ENCODE measurements around the gene KRTAP5-2.
"Not testable (repeated sequence)": the region's sequence is repeated elsewhere in the genome, so short reads cannot be mapped to it uniquely, and the experiment has no call there.

KRTAP5-2 gene

DNA sequence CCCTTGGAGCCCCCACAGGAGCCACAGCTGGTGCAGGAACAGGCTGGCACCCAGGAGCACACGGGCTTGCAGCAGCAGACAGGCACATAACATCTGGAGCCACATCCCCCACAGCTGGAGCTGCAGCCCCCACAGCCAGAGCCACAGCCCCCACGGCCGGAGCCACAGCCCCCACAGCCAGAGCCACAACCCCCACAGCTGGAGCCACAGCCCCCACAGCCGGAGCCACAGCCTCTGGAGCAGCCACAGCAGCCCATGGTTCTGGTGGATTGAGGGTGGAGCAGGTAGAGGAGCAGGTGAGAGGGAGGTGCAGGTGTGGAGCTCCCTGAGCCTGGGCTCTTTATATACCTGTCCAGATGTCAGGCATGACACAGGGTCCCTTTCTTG lies at the start of gene KRTAP5-2:
Gene KRTAP5-2, minus strand, starts transcription at position 301 of the 387 bp plus-strand sequence. Its CDS starts 44 bp downstream, at position 257.
- no peak for FAIRE-seq
- no peak for DNase-seq (ENCODE audit: low spot score)

DNA sequence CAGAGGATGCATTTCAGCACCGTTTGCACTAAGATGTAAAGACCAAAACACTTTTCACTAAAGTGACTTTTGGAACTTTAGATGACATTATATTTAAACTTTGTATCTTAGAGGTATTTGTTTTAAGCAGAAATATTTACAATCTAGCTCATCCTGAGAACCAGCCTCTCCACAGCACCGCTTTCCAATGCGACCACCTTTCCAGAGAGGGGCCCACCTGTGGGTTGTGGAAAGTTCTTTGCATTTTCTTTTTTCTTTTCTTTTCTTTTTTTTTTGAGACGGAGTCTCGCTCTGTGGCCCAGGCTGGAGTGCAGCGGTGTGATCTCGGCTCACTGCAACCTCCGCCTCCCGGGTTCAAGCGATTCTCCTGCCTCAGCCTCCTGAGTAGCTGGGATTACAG lies 48.4 kb upstream of the KRTAP5-2 start:
- FAIRE-seq; DNase-seq (ENCODE audit: low spot score): not testable (repeated sequence)

DNA sequence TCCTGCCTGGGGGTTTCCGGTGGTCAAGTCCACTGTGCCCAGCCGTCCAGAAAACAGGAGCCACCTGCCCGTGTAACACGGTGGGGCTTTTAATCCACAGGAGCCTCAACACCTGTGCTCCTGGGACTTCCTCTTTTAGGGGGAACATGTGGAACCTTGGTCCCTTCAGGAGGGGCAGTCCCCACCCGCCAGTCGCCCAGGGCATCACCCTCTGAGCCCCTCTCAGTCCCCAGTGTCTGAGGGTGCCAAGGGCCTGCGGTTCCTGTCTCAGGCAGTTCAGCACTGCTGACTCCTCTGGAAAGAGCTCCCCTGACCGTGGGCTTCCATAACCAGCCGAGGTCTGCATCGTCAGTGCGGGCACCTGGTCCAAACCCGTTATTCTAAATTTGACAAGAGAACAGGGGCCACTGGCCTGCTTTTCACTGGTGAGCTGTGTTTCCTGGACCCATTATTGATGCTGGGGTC lies 47.3 kb upstream of the KRTAP5-2 start:
- DNase-seq (ENCODE audit: low spot score) = no peak
- no peak for FAIRE-seq

DNA sequence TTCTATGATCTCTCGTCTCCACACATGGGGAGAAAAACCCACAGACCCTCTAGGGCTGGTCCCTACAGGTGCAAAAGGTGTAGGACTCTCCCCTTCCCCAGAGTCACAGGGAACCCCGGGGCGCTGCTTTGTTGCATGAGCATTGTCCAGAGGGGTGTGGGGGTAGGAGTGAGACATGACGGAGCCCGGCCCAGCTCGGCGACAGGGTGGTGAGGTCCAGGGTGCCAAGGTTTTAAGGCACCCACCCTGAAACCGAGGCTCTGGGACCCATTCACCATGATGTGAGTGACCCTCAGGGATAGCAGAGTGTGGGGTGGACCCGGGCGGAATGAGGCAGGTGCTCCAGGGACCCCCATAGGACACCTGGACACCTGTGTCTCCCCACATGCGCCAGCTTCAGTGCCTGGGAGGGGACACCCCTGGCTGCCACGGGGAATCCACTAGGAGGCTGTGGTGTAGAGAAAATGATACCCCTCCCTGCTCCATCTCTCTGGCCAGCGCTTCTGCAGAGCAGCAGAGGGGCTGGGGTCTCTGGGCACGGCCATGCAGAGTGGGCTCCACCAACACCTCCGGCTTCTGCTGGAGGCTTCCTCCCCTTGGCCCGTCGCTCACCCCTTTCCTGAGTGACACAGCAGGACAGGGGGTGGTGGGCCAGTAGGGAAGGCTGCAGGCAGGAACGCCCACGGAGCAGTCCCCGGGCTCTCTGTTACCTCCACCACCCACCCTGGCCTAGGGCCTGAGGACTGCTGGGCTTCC lies 46.7 kb upstream of the KRTAP5-2 start:
- no peak for FAIRE-seq
- DNase-seq (ENCODE audit: low spot score) = no peak

- FAIRE-seq = no peak
These were observed 45.1 kb upstream of the KRTAP5-2 start for GRCh38 chr11:1643146-1643690.

GRCh38 chr11:1642288-1643145 lies 44.4 kb upstream of the KRTAP5-2 start:
- no peak for FAIRE-seq
- DNase-seq (ENCODE audit: low spot score) = no peak

More at GRCh38 chr11:1643146-1643690, 45.1 kb upstream of the KRTAP5-2 start:
- no peak for DNase-seq (ENCODE audit: low spot score)

DNA sequence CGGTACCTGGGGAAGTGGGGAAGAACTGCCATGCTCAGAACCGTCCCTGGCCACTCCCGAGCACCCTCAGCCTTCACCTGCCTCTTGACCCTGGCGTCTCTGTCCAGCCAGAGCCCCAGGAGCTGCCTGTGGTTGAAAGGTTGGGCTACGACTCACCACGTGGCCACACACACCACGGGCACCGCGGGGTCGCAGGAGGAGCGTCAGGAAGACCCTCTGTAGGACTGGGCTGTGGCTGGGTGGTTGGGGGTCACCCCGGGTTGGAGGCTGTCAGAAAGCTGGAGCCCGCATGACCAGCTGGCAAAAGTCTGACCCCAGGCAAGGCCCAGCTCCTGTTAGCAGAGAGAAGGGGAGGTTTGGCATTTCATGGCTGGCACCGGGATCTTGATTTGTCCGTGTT lies 43.0 kb upstream of the KRTAP5-2 start:
- FAIRE-seq = no peak

GRCh38 chr11:1640076-1640946 lies 42.2 kb upstream of the KRTAP5-2 start:
- DNase-seq (ENCODE audit: low spot score) (peak; percentile 69), FAIRE-seq (no peak)

More for the DNA sequence above, 43.0 kb upstream of the KRTAP5-2 start:
- DNase-seq (ENCODE audit: low spot score) = no peak

DNA sequence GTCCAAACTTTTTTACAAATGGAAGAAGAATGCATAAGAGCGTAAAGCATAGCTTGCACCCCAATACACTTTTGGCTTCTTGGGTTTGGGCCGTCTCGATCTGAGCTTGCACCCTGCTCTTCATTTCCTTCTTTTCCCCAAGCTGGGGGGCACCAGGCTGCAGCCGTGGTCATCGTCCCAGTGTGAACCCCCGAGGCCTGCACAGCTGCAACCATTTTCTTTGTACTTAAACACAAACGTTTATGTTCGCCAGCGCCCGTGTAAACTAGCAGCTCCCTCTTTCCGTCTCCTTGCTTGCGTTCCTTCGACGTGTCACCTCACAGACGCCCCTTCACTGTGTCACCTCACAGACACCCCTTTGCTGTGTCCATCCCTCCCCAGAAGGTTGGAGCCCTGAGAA lies 41.6 kb upstream of the KRTAP5-2 start:
- DNase-seq (ENCODE audit: low spot score) (no peak), FAIRE-seq (no peak)

- no peak for DNase-seq (ENCODE audit: low spot score)
- no peak for FAIRE-seq
These were observed 41.1 kb upstream of the KRTAP5-2 start for GRCh38 chr11:1639102-1639620.

GRCh38 chr11:1638344-1638743 lies 40.2 kb upstream of the KRTAP5-2 start:
- DNase-seq (ENCODE audit: low spot score) (no peak), FAIRE-seq (no peak)

DNA sequence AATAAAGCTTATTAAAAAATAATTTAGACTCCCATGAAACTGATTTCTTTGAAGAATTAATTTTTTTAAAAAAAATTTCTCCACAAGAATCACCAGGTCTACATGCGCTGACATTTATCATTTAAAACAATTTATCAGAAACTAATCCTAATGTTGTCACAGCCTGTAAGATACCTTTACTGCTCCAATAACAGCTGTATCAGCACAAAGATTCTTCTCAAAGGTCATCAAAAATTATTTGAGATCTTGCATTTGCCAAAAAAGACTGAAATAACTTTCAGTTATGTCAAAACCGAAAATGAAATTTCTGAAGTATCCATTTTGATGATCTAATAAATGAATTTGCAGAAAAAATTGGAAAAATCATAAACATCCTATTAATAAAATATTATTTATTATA lies 39.5 kb upstream of the KRTAP5-2 start:
- no peak for FAIRE-seq

GRCh38 chr11:1636291-1636950 lies 38.3 kb upstream of the KRTAP5-2 start:
- FAIRE-seq (no peak), DNase-seq (ENCODE audit: low spot score) (no peak)

More for the DNA sequence above, 39.5 kb upstream of the KRTAP5-2 start:
- DNase-seq (ENCODE audit: low spot score) = no peak

GRCh38 chr11:1633864-1634263 lies 35.8 kb upstream of the KRTAP5-2 start:
- FAIRE-seq (no peak), DNase-seq (ENCODE audit: low spot score) (no peak)

DNA sequence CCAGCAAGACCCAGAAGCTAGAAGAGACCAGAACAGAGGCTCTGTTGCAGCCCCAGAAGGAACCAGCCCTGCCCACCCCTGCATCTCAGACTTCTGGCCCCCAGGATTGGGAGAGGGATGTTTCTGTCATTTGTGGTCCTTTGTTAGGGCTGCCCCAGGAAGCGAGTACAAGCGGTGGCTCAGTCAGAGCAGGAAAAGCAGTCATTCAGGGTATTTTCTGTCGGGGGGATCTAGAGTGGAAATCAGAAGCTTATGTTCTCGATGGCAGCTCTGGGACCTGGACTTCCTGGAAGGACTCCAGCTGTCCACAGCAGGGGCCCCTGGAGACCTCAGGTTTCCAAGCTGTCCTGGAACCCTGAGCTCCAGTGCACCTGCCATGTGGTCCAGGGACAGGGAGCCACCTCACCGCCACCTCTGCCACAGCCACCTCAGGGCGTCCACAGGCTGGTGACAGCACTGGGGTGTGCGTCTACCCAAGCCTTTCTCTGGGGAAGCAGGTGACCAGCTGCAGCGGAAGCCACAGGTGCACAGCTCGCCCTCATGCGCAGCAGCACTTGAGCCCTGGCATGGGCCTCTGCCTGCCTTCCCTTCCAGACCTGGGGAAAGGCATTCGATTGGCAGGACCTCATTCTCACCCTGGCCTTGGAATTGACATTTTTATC lies 34.1 kb upstream of the KRTAP5-2 start:
- DNase-seq (ENCODE audit: low spot score) (no peak), FAIRE-seq (no peak)

- no peak for DNase-seq (ENCODE audit: low spot score)
- no peak for FAIRE-seq
These were observed 33.0 kb upstream of the KRTAP5-2 start for GRCh38 chr11:1631066-1631568.

- FAIRE-seq = no peak
- DNase-seq (ENCODE audit: low spot score) = no peak
These were observed 32.2 kb upstream of the KRTAP5-2 start for GRCh38 chr11:1630271-1630670.

DNA sequence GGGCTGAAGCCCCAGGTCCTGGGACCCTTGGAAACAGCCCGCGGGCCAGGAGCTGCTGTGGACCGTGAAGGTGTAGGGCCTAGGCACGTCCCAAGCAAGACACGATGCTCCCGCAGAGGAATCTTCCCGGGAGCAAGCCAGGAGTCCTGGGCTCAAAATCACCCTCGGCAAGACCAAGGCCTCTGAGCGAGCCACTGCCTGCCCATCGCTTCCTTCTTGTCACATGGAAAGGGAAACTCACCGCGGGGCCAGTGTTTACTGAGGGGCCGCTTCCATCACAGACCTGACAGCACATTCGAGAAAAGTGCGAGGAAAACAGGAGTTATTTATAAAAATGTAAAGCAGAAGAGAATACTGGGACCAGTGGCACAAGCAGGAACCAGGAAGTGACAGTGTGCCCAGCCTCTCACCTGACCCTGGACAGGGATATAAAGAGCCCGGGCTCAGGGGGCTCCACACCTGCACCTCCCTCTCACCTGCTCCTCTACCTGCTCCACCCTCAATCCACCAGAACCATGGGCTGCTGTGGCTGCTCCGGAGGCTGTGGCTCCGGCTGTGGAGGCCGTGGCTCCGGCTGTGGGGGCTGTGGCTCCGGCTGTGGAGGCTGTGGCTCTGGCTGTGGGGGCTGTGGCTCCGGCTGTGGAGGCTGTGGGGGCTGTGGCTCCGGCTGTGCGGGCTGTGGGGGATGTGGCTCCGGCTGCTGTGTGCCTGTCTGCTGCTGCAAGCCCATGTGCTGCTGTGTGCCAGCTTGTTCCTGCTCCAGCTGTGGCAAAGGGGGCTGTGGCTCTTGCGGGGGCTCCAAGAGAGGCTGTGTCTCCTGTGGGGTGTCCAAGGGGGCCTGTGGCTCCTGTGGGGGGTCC lies 31.5 kb upstream of the KRTAP5-2 start, which contains the start of gene KRTAP5-5:
Gene KRTAP5-5, plus strand, starts transcription at position 450 of the 860 bp plus-strand sequence. Its CDS starts 66 bp downstream, at position 516.
- no peak for DNase-seq (ENCODE audit: low spot score)
- no peak for FAIRE-seq

Data from urothelium cell line (cell line).